Measurements from ENCODE around the gene RBBP5.

DNA sequence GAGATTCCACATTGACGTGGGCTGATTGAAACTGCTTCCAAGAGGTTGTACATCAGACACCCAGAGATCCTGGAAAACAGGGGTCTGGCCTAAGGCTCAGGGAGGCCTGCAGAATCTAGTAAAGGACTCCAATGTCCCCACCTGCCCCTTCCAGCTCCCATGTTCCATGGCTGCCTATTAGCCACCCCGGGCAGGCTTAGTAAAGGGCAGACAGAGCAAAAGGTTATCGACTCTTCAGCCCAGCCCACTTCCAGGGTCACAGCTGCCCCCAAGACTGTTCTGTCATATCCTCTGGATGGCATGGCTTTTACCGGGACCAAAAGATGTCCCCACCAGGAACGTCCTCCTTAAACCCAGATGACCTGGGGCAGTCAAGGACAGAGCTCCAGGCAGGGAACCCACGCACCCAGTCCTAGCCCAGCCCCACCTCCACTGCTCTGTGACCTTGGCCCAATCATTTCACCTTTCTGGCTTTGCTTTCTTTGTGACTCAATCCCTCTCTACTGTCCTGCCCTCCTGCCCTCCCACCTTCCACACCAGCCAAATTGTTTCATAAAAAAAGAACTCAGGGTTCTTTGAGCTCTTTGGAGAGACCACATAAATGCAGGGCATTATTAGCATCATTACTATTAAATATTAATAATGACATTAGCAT, 83.5 kb downstream of the RBBP5 start:
- TF ChIP-seq BACH2 (CRISPR knock-in tag; IDR thresholded peaks at IDR 0.05; ENCODE audit: borderline replicate concordance) = no peak
- no peak for TF ChIP-seq PATZ1 (CRISPR knock-in tag; IDR thresholded peaks at IDR 0.05; ENCODE audit: borderline replicate concordance)
- no peak for TF ChIP-seq ZNF8 (CRISPR knock-in tag; IDR thresholded peaks at IDR 0.05)
- TF ChIP-seq PPARA (CRISPR knock-in tag; IDR thresholded peaks at IDR 0.05; ENCODE audit: borderline replicate concordance) = no peak

Measured in SK-N-SH treated with all-trans-retinoic acid at 6 μM for 48 hours (cell line).